ENCODE data around the gene NEO1. TPM values are rescaled to one million over a fixed set of nuclear protein-coding genes. Genes with fewer than 3 reads are reported as not detected.

The NEO1 gene
- total RNA-seq, 2 donors from 2014 or later = 51.4 to 72.3 TPM

DNA sequence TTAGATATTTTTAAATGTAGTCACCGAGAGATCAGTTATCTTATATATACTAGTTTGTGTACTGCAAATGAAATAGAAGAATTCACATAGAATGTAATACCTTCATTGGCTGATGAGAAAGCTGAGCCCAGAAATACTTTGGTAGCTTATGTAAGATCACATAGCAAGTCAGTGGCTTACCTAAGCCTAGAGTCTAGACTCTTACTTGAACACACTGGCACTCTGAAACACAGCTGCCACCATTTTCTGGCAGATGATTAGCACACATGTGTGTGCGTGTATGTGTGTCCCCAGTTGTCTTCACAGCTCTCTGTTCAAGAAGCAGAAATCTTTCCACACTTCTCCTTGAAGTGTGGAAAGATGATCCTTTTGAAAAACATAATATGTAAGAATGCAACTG, 124.3 kb downstream of the NEO1 start:
- DNase-seq (ENCODE audit: low spot score) (no peak), ATAC-seq (ENCODE audit: insufficient number of reproducible peaks, low FRiP score, low read depth) (no peak)
- no peak for TF ChIP-seq CTCF (IDR thresholded peaks at IDR 0.05)
- no peaks in the 10 kb centered on the region for H3K9me3 ChIP-seq
- H3K4me1 ChIP-seq (ENCODE audit: control insufficient read depth in 1 of 2, low read depth in 2 of 2) = peaks cover 3 to 11% of the 10 kb centered on the region in 2 donors
- no peak overlapping the region for H3K27ac ChIP-seq
- H3K36me3 ChIP-seq = no peaks in the 10 kb centered on the region
- no peaks in the 10 kb centered on the region for H3K27me3 ChIP-seq (replicated peaks; ENCODE audit: insufficient read depth)
- no peak overlapping the region for H3K4me3 ChIP-seq

- ATAC-seq (ENCODE audit: insufficient number of reproducible peaks, low FRiP score, low read depth) (no peak), DNase-seq (ENCODE audit: low spot score) (no peak)
- no peak overlapping the region for H3K4me3 ChIP-seq
- H3K36me3 ChIP-seq = no peaks in the 10 kb centered on the region
- H3K4me1 ChIP-seq (ENCODE audit: control insufficient read depth in 1 of 2, low read depth in 2 of 2) = peaks cover 0 to 7% of the 10 kb centered on the region in 2 donors
- no peaks in the 10 kb centered on the region for H3K27me3 ChIP-seq (replicated peaks; ENCODE audit: insufficient read depth)
- no peaks in the 10 kb centered on the region for H3K9me3 ChIP-seq
- TF ChIP-seq CTCF (IDR thresholded peaks at IDR 0.05) = no peak
- no peak overlapping the region for H3K27ac ChIP-seq
Observed at GRCh38 chr15:73183071-73183470, 130.8 kb downstream of the NEO1 start.

- DNase-seq (ENCODE audit: low spot score) (no peak), ATAC-seq (ENCODE audit: insufficient number of reproducible peaks, low FRiP score, low read depth) (no peak)
- Histone ChIP-seq H3K27ac (peak overlapping the region; percentile 53 to 65), H3K9me3 (no peaks in the 10 kb centered on the region), H3K4me3 (peak overlapping the region; percentile 58), H3K36me3 (no peaks in the 10 kb centered on the region), H3K4me1 (ENCODE audit: control insufficient read depth in 1 of 2, low read depth in 2 of 2) (peaks cover 7 to 23% of the 10 kb centered on the region in 2 donors), H3K27me3 (replicated peaks; ENCODE audit: insufficient read depth) (no peaks in the 10 kb centered on the region)
- no peak for TF ChIP-seq CTCF (IDR thresholded peaks at IDR 0.05)
Observed at GRCh38 chr15:73190189-73190601, 137.9 kb downstream of the NEO1 start.

DNA sequence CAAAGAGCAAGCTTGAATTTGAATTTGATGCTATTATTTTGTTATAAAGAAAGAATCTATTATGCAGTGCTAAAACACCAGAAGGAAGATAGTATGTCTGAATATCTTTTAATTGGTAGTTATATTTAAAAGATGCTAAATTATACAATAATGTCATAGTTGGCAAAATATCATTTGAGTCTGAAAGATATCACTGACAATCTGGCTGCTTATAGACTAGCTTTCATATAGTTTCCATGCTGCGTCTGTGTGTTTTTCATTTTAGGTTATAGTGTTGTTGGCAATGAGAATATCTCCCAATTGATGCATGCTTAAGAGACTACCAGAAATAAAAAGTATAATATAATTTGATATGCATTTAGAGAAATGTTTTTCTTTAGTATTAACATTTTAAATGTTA, 142.9 kb downstream of the NEO1 start:
- DNase-seq (ENCODE audit: low spot score) (no peak), ATAC-seq (ENCODE audit: insufficient number of reproducible peaks, low FRiP score, low read depth) (no peak)
- no peaks in the 10 kb centered on the region for H3K36me3 ChIP-seq
- H3K27me3 ChIP-seq (replicated peaks; ENCODE audit: insufficient read depth) = no peaks in the 10 kb centered on the region
- no peak for TF ChIP-seq CTCF (IDR thresholded peaks at IDR 0.05)
- no peaks in the 10 kb centered on the region for H3K9me3 ChIP-seq
- H3K4me1 ChIP-seq (ENCODE audit: control insufficient read depth in 1 of 2, low read depth in 2 of 2) = peaks cover 0 to 9% of the 10 kb centered on the region in 2 donors
- no peak overlapping the region for H3K4me3 ChIP-seq
- H3K27ac ChIP-seq = no peak overlapping the region

- Histone ChIP-seq H3K27me3 (replicated peaks; ENCODE audit: insufficient read depth) (no peaks in the 10 kb centered on the region), H3K9me3 (no peaks in the 10 kb centered on the region), H3K27ac (no peak overlapping the region), H3K4me1 (ENCODE audit: control insufficient read depth in 1 of 2, low read depth in 2 of 2) (no peaks in the 10 kb centered on the region), H3K4me3 (no peak overlapping the region), H3K36me3 (no peaks in the 10 kb centered on the region)
- ATAC-seq (ENCODE audit: insufficient number of reproducible peaks, low FRiP score, low read depth) = no peak
- no peak for DNase-seq (ENCODE audit: low spot score)
- no peak for TF ChIP-seq CTCF (IDR thresholded peaks at IDR 0.05)
Observed at GRCh38 chr15:73196113-73196512, 143.8 kb downstream of the NEO1 start.

Data from thoracic aorta (tissue), 2 donors.